H1 (cell line): ENCODE measurements around the gene FRMD4A. TPM values are rescaled to one million over a fixed set of nuclear protein-coding genes. Genes with fewer than 3 reads are reported as not detected.

ENCODE experiments used
- CTCF ChIA-PET: fragments of 300-600 bp; sonication (Branson Sonifier 250); formaldehyde crosslinking; loops from one replicate; lab custom pipeline; 2021; ENCODE audit not compliant: partially characterized antibody; lab: Charles Lee
- POLR2A ChIA-PET: fragments of 300-600 bp; sonication (Branson Sonifier 250); formaldehyde crosslinking; loops from one replicate; lab custom pipeline; 2021; ENCODE audit warnings: inconsistent platforms; ENCODE audit not compliant: partially characterized antibody; lab: Charles Lee
- DNase-seq, 2 experiments: peaks; one replicate each; pipeline versions ENCODE4 v3.0.0 to v3.0.0-alpha.2; 2010 to 2022; ENCODE audit warnings: low spot score in 2 of 2, low read depth in 1 of 2, mixed read lengths in 1 of 2
- FAIRE-seq: peaks from 2 replicates; lab custom pipeline; 2011; peaks lifted over from hg19 to GRCh38; lab: Jason Lieb, UNC
- H2AFZ ChIP-seq: 2 replicates; pipeline ENCODE4 v1.8.1; 2012; ENCODE audit warnings: low read length, inconsistent platforms
- H2AK5ac ChIP-seq: 2 replicates; pipeline ENCODE4 v1.6.1; 2013; ENCODE audit warnings: low read depth, low read length
- H2BK120ac ChIP-seq: replicated peaks from 2 replicates; pipeline ENCODE3; 2013; ENCODE audit warnings: low read depth, low read length, inconsistent platforms
- H2BK12ac ChIP-seq: 2 replicates; pipeline ENCODE4 v1.6.1; 2013; ENCODE audit warnings: low read depth, low read length
- H2BK15ac ChIP-seq: 2 replicates; pipeline ENCODE4 v1.6.1; 2013; ENCODE audit warnings: low read length
- H2BK20ac ChIP-seq: 2 replicates; pipeline ENCODE4 v1.6.1; 2013; ENCODE audit warnings: low read length
- H2BK5ac ChIP-seq: 2 replicates; pipeline ENCODE4 v1.6.1; 2013; ENCODE audit warnings: low read depth, low read length
- H3K14ac ChIP-seq: 2 replicates; pipeline ENCODE4 v1.6.1; 2013; ENCODE audit warnings: inconsistent platforms; ENCODE audit not compliant: insufficient read length
- H3K18ac ChIP-seq: 2 replicates; pipeline ENCODE4 v1.6.1; 2013; ENCODE audit warnings: low read length; ENCODE audit errors: extremely low read depth
- H3K23ac ChIP-seq: 2 replicates; pipeline ENCODE4 v1.6.1; 2013; ENCODE audit warnings: inconsistent platforms; ENCODE audit not compliant: insufficient read length
- H3K23me2 ChIP-seq: 2 replicates; pipeline ENCODE4 v1.6.1; 2013; ENCODE audit warnings: low read depth, low read length
- H3K27ac ChIP-seq: 2 replicates; pipeline ENCODE4 v1.6.1; 2011; ENCODE audit warnings: low read depth, low read length, inconsistent platforms
- H3K27me3 ChIP-seq, 4 experiments: replicated peaks in 1 of 4; 1 replicate in 1 of 4; 2 replicates in 3 of 4; pipeline versions ENCODE4 v1.6.1 to v1.8.1; 2011 to 2013; ENCODE audit warnings: low read length in 3 of 4, mild to moderate bottlenecking in 3 of 4, inconsistent platforms in 2 of 4, mixed read lengths in 2 of 4, moderate library complexity in 1 of 4; ENCODE audit not compliant: control insufficient read depth in 3 of 4, insufficient read depth in 3 of 4; ENCODE audit errors: extremely low read depth in 1 of 4
- H3K36me3 ChIP-seq, 4 experiments: 2 replicates each; pipeline versions ENCODE4 v1.6.1 to v1.8.1; 2011 to 2013; ENCODE audit warnings: mild to moderate bottlenecking in 4 of 4, low read length in 3 of 4, moderate library complexity in 2 of 4, control low read depth in 1 of 4, inconsistent platforms in 1 of 4; ENCODE audit not compliant: insufficient read depth in 4 of 4, control insufficient read depth in 2 of 4
- H3K4ac ChIP-seq: replicated peaks from 2 replicates; pipeline ENCODE3; 2013; ENCODE audit warnings: low read length, low read depth, mixed read lengths, inconsistent platforms; ENCODE audit not compliant: insufficient read length
- H3K4me1 ChIP-seq, 4 experiments: replicated peaks in 1 of 4; 1 replicate in 1 of 4; 2 replicates in 3 of 4; pipeline versions ENCODE4 v1.6.1 to v1.8.1; 2011 to 2013; ENCODE audit warnings: low read length in 3 of 4, inconsistent platforms in 2 of 4, mixed read lengths in 1 of 4; ENCODE audit not compliant: insufficient read depth in 4 of 4, control insufficient read depth in 3 of 4
- H3K4me2 ChIP-seq, 2 experiments: 2 replicates each; pipeline versions ENCODE4 v1.6.1 to v1.8.1; 2011 to 2013; ENCODE audit warnings: low read depth in 2 of 2, low read length in 2 of 2, control low read depth in 1 of 2, inconsistent platforms in 1 of 2, mild to moderate bottlenecking in 1 of 2; ENCODE audit not compliant: insufficient read depth in 1 of 2
- H3K4me3 ChIP-seq, 4 experiments: fragments of 200-600, 300-600 bp in 1 of 4; sonication (generic), shearing (Covaris generic), sonication (Bioruptor Twin) in 1 of 4; 2 replicates each; pipeline versions ENCODE4 v1.5.1 to v1.8.1; 2011 to 2016; ENCODE audit warnings: low read length in 4 of 4, low read depth in 3 of 4, control low read depth in 2 of 4, inconsistent platforms in 2 of 4, mild to moderate bottlenecking in 2 of 4, mixed read lengths in 1 of 4, moderate library complexity in 1 of 4; ENCODE audit not compliant: insufficient read depth in 2 of 4; ENCODE audit errors: extremely low read depth in 1 of 4
- H3K56ac ChIP-seq: replicated peaks from 2 replicates; pipeline ENCODE3; 2013; ENCODE audit warnings: low read depth, mild to moderate bottlenecking, mixed read lengths, low read length, inconsistent platforms; ENCODE audit not compliant: insufficient read length
- H3K79me1 ChIP-seq: 2 replicates; pipeline ENCODE4 v1.6.1; 2013; ENCODE audit warnings: low read depth, low read length, control low read depth
- H3K79me2 ChIP-seq, 2 experiments: 2 replicates each; pipeline versions ENCODE4 v1.6.1 to v1.8.1; 2012 to 2013; ENCODE audit warnings: low read length in 2 of 2, mild to moderate bottlenecking in 2 of 2, inconsistent platforms in 1 of 2; ENCODE audit not compliant: insufficient read depth in 2 of 2, control insufficient read depth in 1 of 2
- H3K9ac ChIP-seq, 4 experiments: replicated peaks in 1 of 4; 1 replicate in 1 of 4; 2 replicates in 3 of 4; pipeline versions ENCODE4 v1.6.1 to v1.8.1; 2011 to 2013; ENCODE audit warnings: low read depth in 3 of 4, low read length in 3 of 4, control low read depth in 2 of 4, mild to moderate bottlenecking in 2 of 4, moderate library complexity in 2 of 4, inconsistent platforms in 1 of 4; ENCODE audit errors: extremely low read depth in 1 of 4
- H3K9me3 ChIP-seq, 2 experiments: 2 replicates each; pipeline versions ENCODE4 v1.6.1 to v1.8.1; 2012 to 2013; ENCODE audit warnings: mild to moderate bottlenecking in 2 of 2, moderate library complexity in 2 of 2, control low read depth in 1 of 2, inconsistent platforms in 1 of 2, low read depth in 1 of 2, low read length in 1 of 2, mixed read lengths in 1 of 2; ENCODE audit not compliant: insufficient read depth in 2 of 2
- H4K20me1 ChIP-seq, 2 experiments: replicated peaks in 1 of 2; 2 replicates each; pipeline versions ENCODE3 to v1.8.1; 2011 to 2013; ENCODE audit warnings: inconsistent platforms in 2 of 2, low read length in 2 of 2, mild to moderate bottlenecking in 1 of 2; ENCODE audit not compliant: insufficient read depth in 2 of 2, control insufficient read depth in 1 of 2
- H4K5ac ChIP-seq: 2 replicates; pipeline ENCODE4 v1.6.1; 2013; ENCODE audit warnings: low read length, low read depth, mixed read lengths, inconsistent platforms; ENCODE audit not compliant: insufficient read length
- H4K8ac ChIP-seq: 2 replicates; pipeline ENCODE4 v1.8.0; 2013; ENCODE audit warnings: mild to moderate bottlenecking, moderate library complexity, low read length, inconsistent platforms; ENCODE audit not compliant: insufficient read depth; ENCODE audit errors: extremely low read depth
- H4K91ac ChIP-seq: replicated peaks from 2 replicates; pipeline ENCODE3; 2013; ENCODE audit warnings: low read length, mixed read lengths, inconsistent platforms; ENCODE audit not compliant: insufficient read length
- ASH2L ChIP-seq: fragments of 200-600, 300-600 bp; sonication (generic); IDR thresholded peaks from one replicate; pipeline ENCODE4 v1.7.1; 2017; ENCODE audit warnings: low read length
- EGR1 ChIP-seq: IDR thresholded peaks from 2 replicates; pipeline ENCODE4 v1.6.1; 2011; ENCODE audit warnings: low read depth, low read length, borderline replicate concordance
- EP300 ChIP-seq, 2 experiments: IDR thresholded peaks; 1 replicate in 1 of 2; 2 replicates in 1 of 2; pipeline ENCODE4 v1.6.1; 2011 to 2012; ENCODE audit warnings: low read depth in 2 of 2, low read length in 2 of 2, mild to moderate bottlenecking in 2 of 2, borderline replicate concordance in 1 of 2, inconsistent platforms in 1 of 2, moderate library complexity in 1 of 2
- HDAC6 ChIP-seq: IDR thresholded peaks from one replicate; pipeline ENCODE4 v1.7.1; 2012; ENCODE audit warnings: low read depth, mild to moderate bottlenecking, inconsistent platforms, low read length, moderate library complexity
- JUND ChIP-seq: IDR thresholded peaks from 2 replicates; pipeline ENCODE4 v1.6.1; 2011; ENCODE audit warnings: mild to moderate bottlenecking, improper control_type of control experiment, low read length
- KDM5A ChIP-seq: fragments of 200-600 bp; IDR thresholded peaks from 2 replicates; pipeline ENCODE4 v1.7.1; 2012; ENCODE audit warnings: mild to moderate bottlenecking, low read length, inconsistent platforms, mixed read lengths
- SIN3A ChIP-seq, 2 experiments: IDR thresholded peaks in 1 of 2; conservative IDR thresholded peaks in 1 of 2; 2 replicates each; pipeline ENCODE4 v1.6.1; 2011 to 2012; ENCODE audit warnings: low read length in 2 of 2, improper control_type of control experiment in 1 of 2, low read depth in 1 of 2, mild to moderate bottlenecking in 1 of 2
- SIRT6 ChIP-seq: IDR thresholded peaks from one replicate; pipeline ENCODE4 v1.7.1; 2012; ENCODE audit warnings: low read length, inconsistent platforms
- TAF7 ChIP-seq: optimal IDR thresholded peaks from 2 replicates; pipeline ENCODE3; 2011; ENCODE audit warnings: low read depth, mild to moderate bottlenecking, inconsistent platforms, low read length, moderate library complexity, borderline replicate concordance
- ZNF274 ChIP-seq: IDR thresholded peaks from 2 replicates; pipeline ENCODE4 v1.7.0; 2012; ENCODE audit warnings: low read length, borderline replicate concordance; ENCODE audit errors: extremely low read depth
- WGBS, 2 experiments: shearing (Covaris generic) in 1 of 2; methylation state at CpG; one replicate each; pipeline versions ENCODE4 v1.1.6 to v1.1.7; 2013 to 2015; ENCODE audit warnings: low lambda C conversion rate in 2 of 2, mixed read lengths in 2 of 2, inconsistent platforms in 1 of 2, low coverage in 1 of 2, missing lambda C conversion rate in 1 of 2; ENCODE audit not compliant: insufficient replicate concordance in 2 of 2, insufficient coverage in 1 of 2, insufficient read length in 1 of 2; ENCODE audit errors: extremely low coverage in 1 of 2, missing lambda C conversion rate in 1 of 2; 5-methylcytosine and 5-hydroxymethylcytosine counted together
- polyA plus RNA-seq, 7 experiments: library from polyadenylated mRNA; depleted of rRNA in 3 of 7; stranded (reverse) in 5 of 7; unstranded in 2 of 7; fragments of >200 nt in 5 of 7; fragments of 200-250 nt in 2 of 7; gene quantifications; 1 replicate in 5 of 7; 2 replicates in 1 of 7; 4 replicates in 1 of 7; pipeline versions ENCODE4 v1.2.1 to v1.2.3, GENCODE V29; 2011 to 2013; ENCODE audit warnings: missing spikeins in 2 of 7, mixed read lengths in 2 of 7
- total RNA-seq: library from RNA; stranded (reverse); fragmentation: NEBNext Ultra II Directional; extraction: Animal tissue kit (Norgen Biotek cat#: 25700); gene quantifications from 2 replicates; pipeline ENCODE4 v1.2.1, GENCODE V29; 2021

FRMD4A gene
- total and polyA plus RNA-seq, 2 of the 8 experiments (the other 6 are each of a cell fraction or from before 2014, with no cell fraction given), result 38.6 to 39.6 TPM

GRCh38 chr10:13848520-13849445 lies 481.9 kb downstream of the FRMD4A start:
- Histone ChIP-seq H3K27ac (no peak overlapping the region), H3K9ac (no peak overlapping the region), H3K4me1 (peaks cover 4 to 8% (median 5%) of the 10 kb centered on the region in 4 experiments; a peak in 5 of 7 replicates), H3K23ac (no peak overlapping the region), H3K14ac (no peak overlapping the region), H3K4me2 (peak overlapping the region in 1 of 2 experiments; percentile 11; a peak in 1 of 4 replicates), H2BK12ac (no peak overlapping the region), H3K4me3 (no peak overlapping the region), H2BK5ac (peak overlapping the region; percentile 67; the same call in 1 of the 2 replicates), H4K8ac (peak overlapping the region; percentile 3; the same call in 1 of the 2 replicates), H3K23me2 (peaks cover 1% of the 10 kb centered on the region; the same call in 1 of the 2 replicates), H3K18ac (no peak overlapping the region), H3K4ac (no peak overlapping the region), H3K9me3 (no peaks in the 10 kb centered on the region), H2AK5ac (no peak overlapping the region), H2BK15ac (no peak overlapping the region), H2BK20ac (no peak overlapping the region; the same call in 1 of the 2 replicates), H2AFZ (no peak overlapping the region), H3K79me2 (no peaks in the 10 kb centered on the region), H4K20me1 (no peaks in the 10 kb centered on the region), H3K36me3 (no peaks in the 10 kb centered on the region), H3K79me1 (0 out of 2 replicates have a peak, but pooled peaks cover 3% of the 10 kb centered on the region), H2BK120ac (no peak overlapping the region), H3K27me3 (no peaks in the 10 kb centered on the region), H3K56ac (no peak overlapping the region), H4K5ac (peak overlapping the region; percentile 44), H4K91ac (peak overlapping the region; percentile 22)
- ChIA-PET CTCF (interaction anchor here (1.4 kb wide), 1 partner anchor 185 kb away, joined by 5 read pairs; no protein-coding TSS in a partner anchor), POLR2A (no interaction called here)
- WGBS, 2 experiments, result 89% methylated on average over 14 of the region's 16 CpGs; no CpG with 5 or more reads in 1 of the 2 experiments
- DNase-seq (no peak), FAIRE-seq (peak; percentile 32)
- no peak for TF ChIP-seq EP300 (IDR thresholded peaks at IDR 0.05; ENCODE audit: borderline replicate concordance in 1 of 2, low read depth in 2 of 2, low read length in 2 of 2)
- no peak for TF ChIP-seq ZNF274
- TF ChIP-seq SIRT6, result no peak
- no peak for TF ChIP-seq JUND
- no peak for TF ChIP-seq EGR1
- TF ChIP-seq SIN3A (conservative IDR thresholded peaks at IDR 0.05 in 1 of 2, IDR thresholded peaks at IDR 0.05 in 1 of 2; ENCODE audit: low read depth in 1 of 2, low read length in 2 of 2), result no peak
- TF ChIP-seq KDM5A, result no peak
- no peak for TF ChIP-seq TAF7
- TF ChIP-seq HDAC6, result no peak
- TF ChIP-seq ASH2L, result no peak
